Esophagus squamous epithelium (tissue), 4 donors: ENCODE data around the gene DUSP2.

Experiments used
- POLR2A ChIP-seq, 4 donors: fragments of 450-650 bp; IDR thresholded peaks; one replicate each; pipeline ENCODE4 v1.6.1; 2017; ENCODE audit warnings: antibody characterized with exemption in 4 of 4, mild to moderate bottlenecking in 4 of 4, moderate library complexity in 3 of 4
- TF ChIP-seq, protein P1 (sequence below), 6 experiments: fragments of 450-650 bp in 4 of 6; fragments of 200-600 bp in 2 of 6; sonication (generic) in 2 of 6; IDR thresholded peaks; one replicate each; pipeline ENCODE4 v1.5.1; 2016 to 2019; ENCODE audit warnings: antibody characterized with exemption in 6 of 6, mild to moderate bottlenecking in 4 of 6, moderate library complexity in 4 of 6

DNA sequence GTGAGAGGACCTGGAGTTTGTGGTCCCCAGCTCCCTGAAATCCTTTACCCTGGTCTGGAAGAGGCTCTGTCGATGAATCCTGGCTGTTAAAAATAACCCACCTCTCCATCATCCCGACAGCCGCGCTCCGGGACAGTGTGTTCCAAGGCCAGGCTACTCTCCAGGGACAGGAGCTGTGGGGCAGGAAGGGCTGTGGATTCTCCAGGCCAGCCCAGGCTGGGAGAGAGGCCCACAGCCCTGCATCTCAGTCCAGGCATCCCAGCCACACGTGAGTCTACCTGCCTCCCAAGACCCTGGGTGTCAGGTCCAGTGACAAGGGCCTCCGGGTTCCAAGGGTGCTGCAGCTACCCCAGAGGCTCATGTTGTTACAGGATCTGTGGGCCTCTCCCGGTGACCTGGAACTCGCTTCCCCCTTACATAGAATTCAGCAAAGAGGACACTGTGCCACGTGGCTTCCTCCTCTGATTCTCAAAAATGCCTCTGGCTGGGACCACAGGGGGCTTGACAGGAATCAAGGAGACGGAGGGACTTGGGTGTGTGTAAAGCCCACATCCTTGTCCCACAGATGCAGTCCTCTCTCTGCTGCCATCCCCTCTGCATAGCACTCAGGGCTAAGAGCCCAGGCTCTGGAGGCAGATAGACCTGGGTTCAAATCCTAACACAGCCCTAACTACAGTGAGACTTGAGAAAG, 46.2 kb downstream of the DUSP2 start:
- TF ChIP-seq, protein P1, sequence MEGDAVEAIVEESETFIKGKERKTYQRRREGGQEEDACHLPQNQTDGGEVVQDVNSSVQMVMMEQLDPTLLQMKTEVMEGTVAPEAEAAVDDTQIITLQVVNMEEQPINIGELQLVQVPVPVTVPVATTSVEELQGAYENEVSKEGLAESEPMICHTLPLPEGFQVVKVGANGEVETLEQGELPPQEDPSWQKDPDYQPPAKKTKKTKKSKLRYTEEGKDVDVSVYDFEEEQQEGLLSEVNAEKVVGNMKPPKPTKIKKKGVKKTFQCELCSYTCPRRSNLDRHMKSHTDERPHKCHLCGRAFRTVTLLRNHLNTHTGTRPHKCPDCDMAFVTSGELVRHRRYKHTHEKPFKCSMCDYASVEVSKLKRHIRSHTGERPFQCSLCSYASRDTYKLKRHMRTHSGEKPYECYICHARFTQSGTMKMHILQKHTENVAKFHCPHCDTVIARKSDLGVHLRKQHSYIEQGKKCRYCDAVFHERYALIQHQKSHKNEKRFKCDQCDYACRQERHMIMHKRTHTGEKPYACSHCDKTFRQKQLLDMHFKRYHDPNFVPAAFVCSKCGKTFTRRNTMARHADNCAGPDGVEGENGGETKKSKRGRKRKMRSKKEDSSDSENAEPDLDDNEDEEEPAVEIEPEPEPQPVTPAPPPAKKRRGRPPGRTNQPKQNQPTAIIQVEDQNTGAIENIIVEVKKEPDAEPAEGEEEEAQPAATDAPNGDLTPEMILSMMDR (IDR thresholded peaks at IDR 0.05), result no peak
- TF ChIP-seq POLR2A (IDR thresholded peaks at IDR 0.05), result no peak
